ENCODE results near the gene SECTM1. TPM values are rescaled to one million over a fixed set of nuclear protein-coding genes. Genes with fewer than 3 reads are reported as not detected.

The SECTM1 gene
- total RNA-seq, 5 donors from 2014 or later (not counting 1 experiment from before 2014, with no cell fraction given), result 1.3 to 5.1 (median 4.4) TPM

DNA sequence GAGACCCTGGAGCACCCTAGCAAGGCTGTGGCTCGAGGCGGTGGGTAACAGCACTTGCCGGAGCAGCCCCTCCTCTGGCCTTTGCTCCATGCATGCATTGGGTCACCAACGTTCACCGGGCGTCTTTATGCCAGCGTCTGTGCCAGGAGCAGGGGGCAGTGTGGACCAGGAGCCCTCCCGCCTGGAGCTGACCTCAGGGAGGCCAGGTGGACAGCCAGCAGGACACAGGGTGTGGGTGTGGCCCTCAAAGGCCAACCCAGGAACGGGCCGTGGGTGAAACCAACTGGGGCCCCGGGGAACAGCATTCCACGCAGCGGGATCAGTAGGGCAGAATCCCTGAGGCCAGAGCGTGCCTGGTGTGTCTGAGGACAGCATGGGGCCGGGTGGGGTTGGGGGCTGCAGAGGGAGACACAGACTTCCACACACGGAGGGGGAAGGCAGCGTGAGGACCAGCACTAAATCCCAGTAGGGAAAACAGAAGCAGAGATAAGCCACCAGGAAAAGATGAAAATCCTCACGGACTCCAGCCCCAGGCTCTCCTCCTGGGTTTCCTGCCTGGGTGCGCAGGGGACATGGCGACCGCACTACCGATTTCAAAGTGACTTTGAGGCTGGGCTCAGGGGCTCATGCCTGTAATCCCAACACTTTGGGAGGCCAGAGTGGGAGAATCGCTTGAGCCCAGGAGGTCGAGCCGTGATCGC is 13.3 kb downstream of the SECTM1 start:
- ATAC-seq (replicated peaks in 1 of 4), result no peak
- CTCF ChIA-PET, result interaction anchor here in 1 of 2 donors (0.6 to 1.0 kb wide), 5 partner anchors 20 to 76 kb away, joined by 3 to 5 read pairs (median 3); no protein-coding TSS in a partner anchor
- Histone ChIP-seq H3K4me3 (ENCODE audit: control insufficient read depth in 1 of 2, extremely low read depth in 1 of 2, low read length in 1 of 2) (no peak overlapping the region), H3K27me3 (replicated peaks in 1 of 2; ENCODE audit: control insufficient read depth in 2 of 2, extremely low read depth in 1 of 2, insufficient read depth in 2 of 2, low read length in 1 of 2) (peaks cover 0 to 17% of the 10 kb centered on the region in 2 experiments), H3K9me3 (no peaks in the 10 kb centered on the region), H3K4me1 (ENCODE audit: control insufficient read depth in 1 of 2, extremely low read depth in 1 of 2, insufficient read depth in 2 of 2, low read length in 2 of 2) (peaks cover 12 to 68% of the 10 kb centered on the region in 2 experiments), H3K36me3 (ENCODE audit: control insufficient read depth in 2 of 2, extremely low read depth in 1 of 2, insufficient read depth in 1 of 2, low read length in 1 of 2) (no peaks in the 10 kb centered on the region), H3K27ac (ENCODE audit: low read length) (no peak overlapping the region)
- peak overlapping the region in 1 of 2 donors; percentile 27 for H3K27ac Mint-ChIP-seq
- POLR2A ChIA-PET, result interaction anchor here in 1 of 2 donors (1.0 kb wide), 1 partner anchor 23 kb away, joined by 4 read pairs; no protein-coding TSS in a partner anchor
- H3K4me1 Mint-ChIP-seq, result peaks cover 24 to 33% (median 25%) of the 10 kb centered on the region in 3 donors
- WGBS (ENCODE audit: insufficient coverage), result 91% methylated on average over 22 of the region's 26 CpGs
- H3K9me3 Mint-ChIP-seq, result no peaks in the 10 kb centered on the region
- H3K27me3 Mint-ChIP-seq, result no peaks in the 10 kb centered on the region
- peak overlapping the region in 2 of 3 donors; percentile 36 to 75 for H3K4me3 Mint-ChIP-seq
- no peak for DNase-seq
- no peaks in the 10 kb centered on the region for H3K36me3 Mint-ChIP-seq

DNA sequence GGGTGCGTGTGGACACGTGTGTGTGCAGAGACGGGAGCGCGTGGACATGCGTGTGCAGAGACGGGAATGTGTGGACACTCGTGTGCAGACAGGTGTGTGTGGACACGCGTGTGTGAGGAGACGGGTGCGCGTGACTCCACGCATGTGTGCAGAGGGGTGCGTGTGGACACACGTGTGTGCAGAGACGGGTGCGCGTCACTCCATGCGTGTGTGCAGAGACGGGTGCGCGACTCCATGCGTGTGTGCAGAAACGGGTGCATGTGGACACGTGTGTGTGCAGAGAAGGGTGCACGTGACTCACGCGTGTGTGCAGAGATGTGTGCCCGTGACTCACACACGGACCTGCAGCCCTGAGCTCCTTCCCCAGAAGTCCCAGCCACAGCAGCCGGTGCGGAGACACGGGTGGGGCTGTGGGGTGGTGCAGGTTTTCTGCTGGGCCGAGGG is 13.9 kb downstream of the SECTM1 start:
- Histone ChIP-seq H3K4me1 (ENCODE audit: control insufficient read depth in 1 of 2, extremely low read depth in 1 of 2, insufficient read depth in 2 of 2, low read length in 2 of 2) (peaks cover 12 to 68% of the 10 kb centered on the region in 2 experiments), H3K27me3 (replicated peaks in 1 of 2; ENCODE audit: control insufficient read depth in 2 of 2, extremely low read depth in 1 of 2, insufficient read depth in 2 of 2, low read length in 1 of 2) (peaks cover 0 to 16% of the 10 kb centered on the region in 2 experiments), H3K9me3 (no peaks in the 10 kb centered on the region), H3K27ac (ENCODE audit: low read length) (no peak overlapping the region), H3K4me3 (ENCODE audit: control insufficient read depth in 1 of 2, extremely low read depth in 1 of 2, low read length in 1 of 2) (no peak overlapping the region), H3K36me3 (ENCODE audit: control insufficient read depth in 2 of 2, extremely low read depth in 1 of 2, insufficient read depth in 1 of 2, low read length in 1 of 2) (peaks cover 0 to 4% of the 10 kb centered on the region in 2 donors)
- 96% methylated on average over 32 of the region's 35 CpGs for WGBS (ENCODE audit: insufficient coverage)
- Mint-ChIP-seq H3K9me3 (no peaks in the 10 kb centered on the region), H3K27me3 (no peaks in the 10 kb centered on the region), H3K27ac (peak overlapping the region in 1 of 2 donors; percentile 27), H3K4me1 (peaks cover 18 to 27% (median 23%) of the 10 kb centered on the region in 3 donors), H3K36me3 (no peaks in the 10 kb centered on the region), H3K4me3 (no peak overlapping the region)
- CTCF ChIA-PET, result no interaction called here
- POLR2A ChIA-PET, result no interaction called here
- ATAC-seq (replicated peaks in 1 of 4) (no peak), DNase-seq (no peak)

- CTCF ChIA-PET, result no interaction called here
- Mint-ChIP-seq H3K4me3 (no peak overlapping the region), H3K27me3 (no peaks in the 10 kb centered on the region), H3K9me3 (no peaks in the 10 kb centered on the region), H3K27ac (no peak overlapping the region), H3K4me1 (peaks cover 18 to 26% (median 25%) of the 10 kb centered on the region in 3 donors), H3K36me3 (no peaks in the 10 kb centered on the region)
- ATAC-seq (replicated peaks in 1 of 4) (no peak), DNase-seq (no peak)
- no peak overlapping the region for H3K27ac ChIP-seq (ENCODE audit: low read length)
- H3K9me3 ChIP-seq, result no peaks in the 10 kb centered on the region
- WGBS (ENCODE audit: insufficient coverage), result 98% methylated on average over 76 of the region's 76 CpGs
- POLR2A ChIA-PET, result no interaction called here
- H3K36me3 ChIP-seq (ENCODE audit: control insufficient read depth in 2 of 2, extremely low read depth in 1 of 2, insufficient read depth in 1 of 2, low read length in 1 of 2), result peaks cover 0 to 10% of the 10 kb centered on the region in 2 donors
- peaks cover 0 to 18% of the 10 kb centered on the region in 2 experiments for H3K27me3 ChIP-seq (replicated peaks in 1 of 2; ENCODE audit: control insufficient read depth in 2 of 2, extremely low read depth in 1 of 2, insufficient read depth in 2 of 2, low read length in 1 of 2)
- H3K4me3 ChIP-seq (ENCODE audit: control insufficient read depth in 1 of 2, extremely low read depth in 1 of 2, low read length in 1 of 2), result no peak overlapping the region
- peaks cover 12 to 73% of the 10 kb centered on the region in 2 experiments for H3K4me1 ChIP-seq (ENCODE audit: control insufficient read depth in 1 of 2, extremely low read depth in 1 of 2, insufficient read depth in 2 of 2, low read length in 2 of 2)
These were observed 14.6 kb downstream of the SECTM1 start for GRCh38 chr17:82318772-82319606.

DNA sequence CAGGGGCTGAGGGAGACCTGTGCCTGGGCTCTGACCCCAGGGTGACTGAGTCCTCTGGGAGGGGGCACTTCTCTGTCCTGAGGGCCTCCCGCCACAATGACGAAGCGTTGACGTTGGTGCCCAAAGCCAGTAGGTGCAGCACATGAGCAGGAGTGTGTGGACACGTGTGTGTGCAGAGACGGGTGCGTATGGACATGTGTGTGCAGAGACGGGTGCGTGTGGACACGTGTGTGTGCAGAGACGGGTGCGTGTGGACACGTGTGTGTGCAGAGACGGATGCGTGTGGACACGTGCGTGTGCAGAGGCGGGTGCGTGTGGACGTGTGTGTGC is 15.4 kb downstream of the SECTM1 start:
- peaks cover 10 to 75% of the 10 kb centered on the region in 2 experiments for H3K4me1 ChIP-seq (ENCODE audit: control insufficient read depth in 1 of 2, extremely low read depth in 1 of 2, insufficient read depth in 2 of 2, low read length in 2 of 2)
- ChIA-PET CTCF (interaction anchor here in 1 of 2 donors (1.1 to 1.3 kb wide), 2 partner anchors 16 to 21 kb away, joined by 3 to 4 read pairs; no protein-coding TSS in a partner anchor), POLR2A (no interaction called here)
- H3K4me3 ChIP-seq (ENCODE audit: control insufficient read depth in 1 of 2, extremely low read depth in 1 of 2, low read length in 1 of 2), result no peak overlapping the region
- H3K9me3 ChIP-seq, result no peaks in the 10 kb centered on the region
- Mint-ChIP-seq H3K27me3 (no peaks in the 10 kb centered on the region), H3K4me1 (peaks cover 27 to 31% (median 28%) of the 10 kb centered on the region in 3 donors), H3K4me3 (no peak overlapping the region), H3K27ac (no peak overlapping the region), H3K36me3 (peaks cover 4% of the 10 kb centered on the region), H3K9me3 (no peaks in the 10 kb centered on the region)
- no peak overlapping the region for H3K27ac ChIP-seq (ENCODE audit: low read length)
- H3K27me3 ChIP-seq (replicated peaks in 1 of 2; ENCODE audit: control insufficient read depth in 2 of 2, extremely low read depth in 1 of 2, insufficient read depth in 2 of 2, low read length in 1 of 2), result peaks cover 0 to 18% of the 10 kb centered on the region in 2 experiments
- no peak for ATAC-seq (replicated peaks in 1 of 4)
- peaks cover 4 to 16% of the 10 kb centered on the region in 2 donors for H3K36me3 ChIP-seq (ENCODE audit: control insufficient read depth in 2 of 2, extremely low read depth in 1 of 2, insufficient read depth in 1 of 2, low read length in 1 of 2)
- 97% methylated on average over 19 of the region's 20 CpGs for WGBS (ENCODE audit: insufficient coverage)
- no peak for DNase-seq

DNA sequence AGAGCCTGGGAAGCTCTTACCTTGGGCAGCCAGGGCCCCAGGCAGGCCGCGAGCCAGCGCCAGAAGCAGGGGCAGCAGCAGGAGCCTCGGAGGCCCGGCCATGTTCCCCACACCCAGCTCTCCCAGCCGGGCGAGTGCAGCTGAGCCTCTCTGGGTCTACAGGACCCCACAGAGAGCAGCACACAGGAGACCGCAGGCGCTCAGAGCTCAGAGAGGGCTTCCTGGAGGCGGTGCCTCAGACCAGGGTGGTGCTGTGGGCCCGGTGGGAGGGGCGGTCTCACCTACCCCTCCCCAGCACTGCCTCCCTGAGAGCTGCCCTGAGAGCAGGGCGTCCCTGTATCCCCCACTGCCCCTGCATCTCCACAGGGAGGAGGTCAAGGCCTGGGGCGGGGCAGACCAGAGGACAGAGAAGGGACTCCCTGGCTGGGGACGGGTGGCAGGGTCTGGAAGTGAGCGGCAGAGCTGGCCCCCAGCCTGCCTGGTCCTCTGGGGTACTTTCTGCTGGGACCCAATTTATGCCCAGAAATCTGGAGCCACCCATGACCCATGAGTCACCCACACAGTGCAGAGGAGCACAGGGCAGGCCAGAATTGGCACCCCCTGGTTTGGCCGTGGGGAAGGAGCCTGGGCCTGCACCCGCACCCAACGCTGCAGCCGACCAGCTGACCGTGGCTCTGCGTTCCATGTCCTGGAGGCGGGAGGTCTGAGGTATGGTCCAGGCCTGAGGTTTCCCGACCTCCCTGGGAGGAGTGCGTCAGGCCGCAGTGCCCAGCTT is 16.0 kb downstream of the SECTM1 start, which contains the start of gene CD7:
TSS of gene CD7 (minus strand) at position 215 of the 775 bp plus-strand sequence. CDS start at position 102, 113 bp downstream.
- no peaks in the 10 kb centered on the region for H3K9me3 Mint-ChIP-seq
- ATAC-seq (replicated peaks in 1 of 4) (peak; percentile 76 to 80 (median 77)), DNase-seq (peak in 34 of 35 experiments; percentile 52 to 82 (median 72))
- WGBS (ENCODE audit: insufficient coverage), result 62% methylated on average over 21 of the region's 26 CpGs
- Histone ChIP-seq H3K27me3 (replicated peaks in 1 of 2; ENCODE audit: control insufficient read depth in 2 of 2, extremely low read depth in 1 of 2, insufficient read depth in 2 of 2, low read length in 1 of 2) (peaks cover 0 to 15% of the 10 kb centered on the region in 2 experiments), H3K4me1 (ENCODE audit: control insufficient read depth in 1 of 2, extremely low read depth in 1 of 2, insufficient read depth in 2 of 2, low read length in 2 of 2) (peaks cover 10 to 75% of the 10 kb centered on the region in 2 experiments), H3K4me3 (ENCODE audit: control insufficient read depth in 1 of 2, extremely low read depth in 1 of 2, low read length in 1 of 2) (peak within 1 kb of the TSS; percentile 67 to 95), H3K27ac (ENCODE audit: low read length) (peak within 1 kb of the TSS; percentile 73), H3K9me3 (no peaks in the 10 kb centered on the region), H3K36me3 (ENCODE audit: control insufficient read depth in 2 of 2, extremely low read depth in 1 of 2, insufficient read depth in 1 of 2, low read length in 1 of 2) (peaks cover 4 to 16% of the 10 kb centered on the region in 2 donors)
- peak within 1 kb of the TSS in 2 of 3 donors; percentile 86 to 88 for H3K4me3 Mint-ChIP-seq
- H3K27me3 Mint-ChIP-seq, result no peaks in the 10 kb centered on the region
- peaks cover 27 to 31% (median 28%) of the 10 kb centered on the region in 3 donors for H3K4me1 Mint-ChIP-seq
- peaks cover 4% of the 10 kb centered on the region for H3K36me3 Mint-ChIP-seq
- ChIA-PET CTCF (interaction anchor here (0.6 to 1.3 kb wide), 8 partner anchors 15 to 111 kb away, joined by 3 to 6 read pairs (median 4); no protein-coding TSS in a partner anchor), POLR2A (interaction anchor here (0.6 to 0.8 kb wide), 4 partner anchors 10 to 25 kb away, joined by 3 to 6 read pairs (median 4); no protein-coding TSS in a partner anchor)
- peak within 1 kb of the TSS; percentile 91 to 95 for H3K27ac Mint-ChIP-seq

Data from T-cell (primary cell).